ENCODE results near the gene CHCHD4. TPM values are rescaled to one million over a fixed set of nuclear protein-coding genes. Genes with fewer than 3 reads are reported as not detected.

Gene CHCHD4
- total and polyA plus RNA-seq, 2 of the 13 experiments (the other 11 are each of a cell fraction or from before 2014, with no cell fraction given): 15.8 to 24.1 TPM

DNA sequence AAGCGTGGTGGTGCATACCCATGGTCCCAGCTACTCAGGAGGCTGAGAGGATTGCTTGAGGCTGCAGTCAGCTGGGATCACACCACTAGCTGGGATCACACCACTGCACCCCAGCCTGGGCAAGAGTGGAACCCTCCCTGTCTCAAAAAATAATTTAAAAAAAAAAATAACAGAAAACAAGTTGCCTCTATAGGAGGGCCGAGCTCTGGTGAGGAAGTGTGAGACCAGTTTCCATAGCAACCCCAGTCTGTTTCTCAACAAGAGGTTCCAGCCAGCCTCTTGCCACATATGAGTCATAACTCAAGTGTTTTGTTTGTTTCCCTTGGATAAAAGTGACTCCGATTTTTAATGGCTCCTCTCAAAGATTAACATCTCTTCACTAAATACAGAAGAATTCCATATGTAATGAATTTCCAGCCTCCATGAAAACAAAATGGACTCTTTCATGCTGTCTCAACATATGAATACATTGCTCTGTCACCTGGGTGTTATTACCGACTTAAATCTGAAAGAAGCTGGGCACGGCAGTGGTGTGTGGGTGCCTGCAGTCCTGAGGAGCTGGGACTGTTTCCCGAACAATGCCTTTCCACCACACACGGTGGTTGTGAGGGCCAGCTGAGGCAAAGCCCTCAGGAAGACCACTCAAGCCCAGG is 19.9 kb upstream of the CHCHD4 start (continued):
- TF ChIP-seq, protein P1, sequence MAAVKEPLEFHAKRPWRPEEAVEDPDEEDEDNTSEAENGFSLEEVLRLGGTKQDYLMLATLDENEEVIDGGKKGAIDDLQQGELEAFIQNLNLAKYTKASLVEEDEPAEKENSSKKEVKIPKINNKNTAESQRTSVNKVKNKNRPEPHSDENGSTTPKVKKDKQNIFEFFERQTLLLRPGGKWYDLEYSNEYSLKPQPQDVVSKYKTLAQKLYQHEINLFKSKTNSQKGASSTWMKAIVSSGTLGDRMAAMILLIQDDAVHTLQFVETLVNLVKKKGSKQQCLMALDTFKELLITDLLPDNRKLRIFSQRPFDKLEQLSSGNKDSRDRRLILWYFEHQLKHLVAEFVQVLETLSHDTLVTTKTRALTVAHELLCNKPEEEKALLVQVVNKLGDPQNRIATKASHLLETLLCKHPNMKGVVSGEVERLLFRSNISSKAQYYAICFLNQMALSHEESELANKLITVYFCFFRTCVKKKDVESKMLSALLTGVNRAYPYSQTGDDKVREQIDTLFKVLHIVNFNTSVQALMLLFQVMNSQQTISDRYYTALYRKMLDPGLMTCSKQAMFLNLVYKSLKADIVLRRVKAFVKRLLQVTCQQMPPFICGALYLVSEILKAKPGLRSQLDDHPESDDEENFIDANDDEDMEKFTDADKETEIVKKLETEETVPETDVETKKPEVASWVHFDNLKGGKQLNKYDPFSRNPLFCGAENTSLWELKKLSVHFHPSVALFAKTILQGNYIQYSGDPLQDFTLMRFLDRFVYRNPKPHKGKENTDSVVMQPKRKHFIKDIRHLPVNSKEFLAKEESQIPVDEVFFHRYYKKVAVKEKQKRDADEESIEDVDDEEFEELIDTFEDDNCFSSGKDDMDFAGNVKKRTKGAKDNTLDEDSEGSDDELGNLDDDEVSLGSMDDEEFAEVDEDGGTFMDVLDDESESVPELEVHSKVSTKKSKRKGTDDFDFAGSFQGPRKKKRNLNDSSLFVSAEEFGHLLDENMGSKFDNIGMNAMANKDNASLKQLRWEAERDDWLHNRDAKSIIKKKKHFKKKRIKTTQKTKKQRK (IDR thresholded peaks at IDR 0.05; ENCODE audit: low read length): no peak
- no peak for TF ChIP-seq CREM (IDR thresholded peaks at IDR 0.05)
- TF ChIP-seq CREM (CRISPR knock-in tag; IDR thresholded peaks at IDR 0.05): no peak
- no peak for TF ChIP-seq KDM2A (CRISPR knock-in tag; IDR thresholded peaks at IDR 0.05; ENCODE audit: borderline replicate concordance, low read depth)
- no peak for TF ChIP-seq MLLT10 (CRISPR knock-in tag; IDR thresholded peaks at IDR 0.05)
- no peak for TF ChIP-seq NFE2L1 (CRISPR knock-in tag; IDR thresholded peaks at IDR 0.05; ENCODE audit: borderline replicate concordance)
- TF ChIP-seq RFXANK (CRISPR knock-in tag; IDR thresholded peaks at IDR 0.05): no peak
- no peak for TF ChIP-seq THYN1 (CRISPR knock-in tag; IDR thresholded peaks at IDR 0.05; ENCODE audit: borderline replicate concordance, low read depth)
- TF ChIP-seq, protein P2, sequence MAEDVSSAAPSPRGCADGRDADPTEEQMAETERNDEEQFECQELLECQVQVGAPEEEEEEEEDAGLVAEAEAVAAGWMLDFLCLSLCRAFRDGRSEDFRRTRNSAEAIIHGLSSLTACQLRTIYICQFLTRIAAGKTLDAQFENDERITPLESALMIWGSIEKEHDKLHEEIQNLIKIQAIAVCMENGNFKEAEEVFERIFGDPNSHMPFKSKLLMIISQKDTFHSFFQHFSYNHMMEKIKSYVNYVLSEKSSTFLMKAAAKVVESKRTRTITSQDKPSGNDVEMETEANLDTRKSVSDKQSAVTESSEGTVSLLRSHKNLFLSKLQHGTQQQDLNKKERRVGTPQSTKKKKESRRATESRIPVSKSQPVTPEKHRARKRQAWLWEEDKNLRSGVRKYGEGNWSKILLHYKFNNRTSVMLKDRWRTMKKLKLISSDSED (CRISPR knock-in tag; IDR thresholded peaks at IDR 0.05): no peak
- no peak for TF ChIP-seq SMC3 (IDR thresholded peaks at IDR 0.05; ENCODE audit: low read length)
- TF ChIP-seq LCORL (IDR thresholded peaks at IDR 0.05): no peak
- no peak for TF ChIP-seq LCORL (CRISPR knock-in tag; IDR thresholded peaks at IDR 0.05)
- no peak for TF ChIP-seq CENPX (CRISPR knock-in tag; IDR thresholded peaks at IDR 0.05)
- no peak for TF ChIP-seq HOXA5 (CRISPR knock-in tag; IDR thresholded peaks at IDR 0.05)
- no peak for TF ChIP-seq PHF5A (CRISPR knock-in tag; IDR thresholded peaks at IDR 0.05; ENCODE audit: low read depth, unreplicated experiment)
- no peak for TF ChIP-seq FOXK2 (IDR thresholded peaks at IDR 0.05)
- no peak for TF ChIP-seq KDM4B (CRISPR knock-in tag; IDR thresholded peaks at IDR 0.05)
- no peak for TF ChIP-seq DNMT1 (CRISPR knock-in tag; IDR thresholded peaks at IDR 0.05)
- TF ChIP-seq DMAP1 (CRISPR knock-in tag; IDR thresholded peaks at IDR 0.05): no peak
- TF ChIP-seq ZNF136 (CRISPR knock-in tag; IDR thresholded peaks at IDR 0.05; ENCODE audit: low read depth): no peak
- no peak for TF ChIP-seq ZNF30 (CRISPR knock-in tag; IDR thresholded peaks at IDR 0.05)
- TF ChIP-seq ZKSCAN8 (CRISPR knock-in tag; IDR thresholded peaks at IDR 0.05; ENCODE audit: borderline replicate concordance): no peak
- no peak for TF ChIP-seq ZNF614 (CRISPR knock-in tag; IDR thresholded peaks at IDR 0.05; ENCODE audit: borderline replicate concordance)
- TF ChIP-seq AGO2 (optimal IDR thresholded peaks at IDR 0.05; ENCODE audit: low read depth, low read length): no peak
- no peak for TF ChIP-seq ZNF891 (CRISPR knock-in tag; IDR thresholded peaks at IDR 0.05)
- TF ChIP-seq ZNF589 (CRISPR knock-in tag; conservative IDR thresholded peaks at IDR 0.05): no peak
- TF ChIP-seq, protein P3, sequence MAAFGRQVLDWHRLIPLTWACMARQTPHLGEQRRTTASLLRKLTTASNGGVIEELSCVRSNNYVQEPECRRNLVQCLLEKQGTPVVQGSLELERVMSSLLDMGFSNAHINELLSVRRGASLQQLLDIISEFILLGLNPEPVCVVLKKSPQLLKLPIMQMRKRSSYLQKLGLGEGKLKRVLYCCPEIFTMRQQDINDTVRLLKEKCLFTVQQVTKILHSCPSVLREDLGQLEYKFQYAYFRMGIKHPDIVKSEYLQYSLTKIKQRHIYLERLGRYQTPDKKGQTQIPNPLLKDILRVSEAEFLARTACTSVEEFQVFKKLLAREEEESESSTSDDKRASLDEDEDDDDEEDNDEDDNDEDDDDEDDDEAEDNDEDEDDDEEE (CRISPR knock-in tag; IDR thresholded peaks at IDR 0.05): no peak
- 0 out of 2 replicates have a peak, but pooled peaks have one; percentile 29 for TF ChIP-seq NFKBIZ (CRISPR knock-in tag; IDR thresholded peaks at IDR 0.05)
- TF ChIP-seq EEA1 (CRISPR knock-in tag; IDR thresholded peaks at IDR 0.05; ENCODE audit: borderline replicate concordance): no peak
- TF ChIP-seq TGIF2 (CRISPR knock-in tag; IDR thresholded peaks at IDR 0.05): no peak
